PC-9 (cell line): Measurements from ENCODE around the gene MLN.

ENCODE experiments used
- CTCF ChIP-seq: fragments of 200-600 bp; sonication (generic); conservative IDR thresholded peaks from 2 replicates; pipeline ENCODE4 v1.6.1; 2017; ENCODE audit warnings: mixed run types, antibody characterized with exemption, mild to moderate bottlenecking, moderate library complexity
- EZH2 ChIP-seq: fragments of 200-600 bp; sonication (generic); IDR thresholded peaks from 2 replicates; pipeline ENCODE4 v1.8.0; 2017; ENCODE audit warnings: antibody characterized with exemption, low read depth

DNA sequence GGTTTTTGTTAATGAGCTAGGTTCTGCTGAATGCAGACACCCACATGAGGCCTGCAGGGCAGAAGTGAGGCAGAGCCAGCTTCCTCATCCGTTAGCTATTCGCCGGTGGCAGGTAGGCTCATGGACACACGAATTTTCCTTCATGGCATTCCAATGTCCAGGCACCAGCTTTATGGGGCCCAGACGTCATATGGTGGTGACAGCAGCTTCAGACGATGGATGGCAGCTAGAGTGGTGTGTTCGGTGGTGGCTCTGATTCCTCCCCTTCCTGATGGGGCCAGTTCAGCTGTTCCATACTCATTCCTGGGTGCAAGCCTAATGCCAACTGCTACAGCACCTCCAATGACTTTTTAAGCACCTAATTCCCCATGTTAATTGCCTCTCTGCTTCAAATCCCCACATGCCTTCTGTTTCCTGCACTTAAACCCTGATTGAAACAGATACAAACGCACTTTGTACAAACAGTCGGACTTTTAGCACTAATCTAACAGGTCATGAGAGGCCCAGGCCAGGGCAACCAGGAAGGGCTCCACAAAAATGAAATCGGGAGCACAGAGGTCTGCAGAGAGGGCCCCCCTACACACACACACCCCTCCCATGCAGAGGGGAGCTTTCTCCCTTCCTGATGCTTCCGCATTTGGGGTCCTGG lies 35.7 kb upstream of the MLN start:
- TF ChIP-seq CTCF (no peak), EZH2 (no peak)
